ENCODE data around the gene PDE3A. TPM values are rescaled to one million over a fixed set of nuclear protein-coding genes. Genes with fewer than 3 reads are reported as not detected.

PDE3A gene
- polyA plus RNA-seq, 1 experiment: 3.5 TPM

- no peaks in the 10 kb centered on the region for H3K36me3 ChIP-seq (ENCODE audit: control insufficient read depth, insufficient read depth, low read length)
- CTCF ChIA-PET: no interaction called here
- no peak for DNase-seq (ENCODE audit: low read depth)
- POLR2A ChIA-PET: no interaction called here
- TF ChIP-seq CTCF (IDR thresholded peaks at IDR 0.05; ENCODE audit: insufficient read depth, low read depth, low read length): no peak
- H3K27me3 ChIP-seq (ENCODE audit: control insufficient read depth, insufficient read depth, low read length): no peaks in the 10 kb centered on the region
- H3K4me3 ChIP-seq (ENCODE audit: low read depth, low read length): no peak overlapping the region
Observed at GRCh38 chr12:20342111-20342510, 26.2 kb upstream of the PDE3A start.

GRCh38 chr12:20345866-20346265 lies 22.5 kb upstream of the PDE3A start:
- TF ChIP-seq CTCF (IDR thresholded peaks at IDR 0.05; ENCODE audit: insufficient read depth, low read depth, low read length): no peak
- H3K27me3 ChIP-seq (ENCODE audit: control insufficient read depth, insufficient read depth, low read length): no peaks in the 10 kb centered on the region
- CTCF ChIA-PET: interaction anchor here (0.8 to 1.2 kb wide), 2 partner anchors 10 to 13 kb away, joined by 3 read pairs; no protein-coding TSS in a partner anchor
- no peaks in the 10 kb centered on the region for H3K36me3 ChIP-seq (ENCODE audit: control insufficient read depth, insufficient read depth, low read length)
- POLR2A ChIA-PET: no interaction called here
- no peak for DNase-seq (ENCODE audit: low read depth)
- H3K4me3 ChIP-seq (ENCODE audit: low read depth, low read length): no peak overlapping the region

- H3K4me3 ChIP-seq (ENCODE audit: low read depth, low read length): no peak overlapping the region
- CTCF ChIA-PET: interaction anchor here (1.0 kb wide), 1 partner anchor 39 kb away, joined by 4 read pairs; no protein-coding TSS in a partner anchor
- no peak for TF ChIP-seq CTCF (IDR thresholded peaks at IDR 0.05; ENCODE audit: insufficient read depth, low read depth, low read length)
Observed at GRCh38 chr12:20350026-20350425, 18.3 kb upstream of the PDE3A start.

GRCh38 chr12:20350495-20350894 lies 17.8 kb upstream of the PDE3A start:
- Histone ChIP-seq H3K27me3 (ENCODE audit: control insufficient read depth, insufficient read depth, low read length) (no peaks in the 10 kb centered on the region), H3K4me3 (ENCODE audit: low read depth, low read length) (no peak overlapping the region), H3K36me3 (ENCODE audit: control insufficient read depth, insufficient read depth, low read length) (no peaks in the 10 kb centered on the region)
- no peak for DNase-seq (ENCODE audit: low read depth)
- no peak for TF ChIP-seq CTCF (IDR thresholded peaks at IDR 0.05; ENCODE audit: insufficient read depth, low read depth, low read length)
- CTCF ChIA-PET: interaction anchor here (1.0 kb wide), 1 partner anchor 39 kb away, joined by 4 read pairs; no protein-coding TSS in a partner anchor
- POLR2A ChIA-PET: no interaction called here

More at GRCh38 chr12:20350026-20350425, 18.3 kb upstream of the PDE3A start:
- Histone ChIP-seq H3K36me3 (ENCODE audit: control insufficient read depth, insufficient read depth, low read length) (no peaks in the 10 kb centered on the region), H3K27me3 (ENCODE audit: control insufficient read depth, insufficient read depth, low read length) (no peaks in the 10 kb centered on the region)
- POLR2A ChIA-PET: no interaction called here
- no peak for DNase-seq (ENCODE audit: low read depth)

GRCh38 chr12:20351406-20351805 lies 16.9 kb upstream of the PDE3A start:
- ChIA-PET POLR2A (no interaction called here), CTCF (no interaction called here)
- DNase-seq (ENCODE audit: low read depth): no peak
- H3K4me3 ChIP-seq (ENCODE audit: low read depth, low read length): no peak overlapping the region
- TF ChIP-seq CTCF (IDR thresholded peaks at IDR 0.05; ENCODE audit: insufficient read depth, low read depth, low read length): no peak
- no peaks in the 10 kb centered on the region for H3K36me3 ChIP-seq (ENCODE audit: control insufficient read depth, insufficient read depth, low read length)
- no peaks in the 10 kb centered on the region for H3K27me3 ChIP-seq (ENCODE audit: control insufficient read depth, insufficient read depth, low read length)
